PFSK-1 (cell line): ENCODE results near the gene DPT.

ENCODE experiments used
- FOXP2 ChIP-seq: optimal IDR thresholded peaks from 2 replicates; pipeline ENCODE3; 2011; ENCODE audit warnings: borderline replicate concordance, control low read depth, inconsistent platforms; ENCODE audit not compliant: insufficient read depth; ENCODE audit errors: extremely low read length, extremely low read depth
- POLR2AphosphoS5 ChIP-seq: IDR thresholded peaks from 2 replicates; pipeline ENCODE4 v1.6.1; 2012; ENCODE audit warnings: low read depth, mild to moderate bottlenecking, control low read depth, low read length, moderate library complexity
- SIN3A ChIP-seq: IDR thresholded peaks from 2 replicates; pipeline ENCODE4 v1.6.1; 2012; ENCODE audit warnings: mild to moderate bottlenecking, low read length, moderate library complexity, borderline replicate concordance; ENCODE audit not compliant: insufficient read depth
- TF ChIP-seq, protein P1 (sequence below), 2 experiments: IDR thresholded peaks; 2 replicates each; pipeline versions ENCODE4 v1.6.1 to v1.8.0; 2011 to 2012; ENCODE audit warnings: low read depth in 2 of 2, low read length in 2 of 2, control low read depth in 1 of 2, inconsistent platforms in 1 of 2, mild to moderate bottlenecking in 1 of 2, moderate library complexity in 1 of 2; ENCODE audit not compliant: insufficient read depth in 1 of 2

DNA sequence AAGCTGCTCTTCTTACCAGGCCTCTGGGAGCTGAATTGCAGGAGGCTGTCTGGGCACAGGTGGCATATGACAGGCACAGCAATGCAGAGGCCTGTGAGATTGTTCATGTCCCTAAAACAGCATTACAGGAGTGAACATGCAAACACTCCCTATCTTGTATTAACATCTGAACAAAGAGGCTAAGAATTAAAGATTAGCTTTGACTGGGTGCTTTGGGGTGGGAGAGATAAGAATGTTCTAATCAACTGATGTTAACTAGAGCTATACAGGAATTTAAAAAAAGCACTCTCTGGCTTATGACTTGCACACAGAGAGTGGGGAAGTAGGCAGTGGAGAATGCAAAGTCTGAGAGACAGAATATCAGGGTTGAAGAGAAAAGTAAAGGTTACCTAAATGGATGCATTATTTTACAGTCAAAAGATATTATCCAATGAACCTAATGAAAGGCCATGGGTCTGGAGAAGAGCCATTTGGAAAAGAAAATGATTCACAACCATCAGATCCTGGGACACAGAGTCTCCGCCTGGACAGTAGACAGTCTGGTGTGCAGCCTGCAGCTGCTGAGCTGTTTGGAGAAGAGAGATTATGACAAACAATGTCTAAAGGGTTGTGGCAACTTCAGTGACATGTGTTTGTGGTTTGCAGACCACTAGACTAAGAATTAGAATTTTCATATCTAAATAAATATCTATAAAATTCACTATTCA is 20.2 kb downstream of the DPT start:
- TF ChIP-seq SIN3A = no peak
- no peak for TF ChIP-seq POLR2AphosphoS5
- TF ChIP-seq FOXP2 = no peak
- TF ChIP-seq, protein P1, sequence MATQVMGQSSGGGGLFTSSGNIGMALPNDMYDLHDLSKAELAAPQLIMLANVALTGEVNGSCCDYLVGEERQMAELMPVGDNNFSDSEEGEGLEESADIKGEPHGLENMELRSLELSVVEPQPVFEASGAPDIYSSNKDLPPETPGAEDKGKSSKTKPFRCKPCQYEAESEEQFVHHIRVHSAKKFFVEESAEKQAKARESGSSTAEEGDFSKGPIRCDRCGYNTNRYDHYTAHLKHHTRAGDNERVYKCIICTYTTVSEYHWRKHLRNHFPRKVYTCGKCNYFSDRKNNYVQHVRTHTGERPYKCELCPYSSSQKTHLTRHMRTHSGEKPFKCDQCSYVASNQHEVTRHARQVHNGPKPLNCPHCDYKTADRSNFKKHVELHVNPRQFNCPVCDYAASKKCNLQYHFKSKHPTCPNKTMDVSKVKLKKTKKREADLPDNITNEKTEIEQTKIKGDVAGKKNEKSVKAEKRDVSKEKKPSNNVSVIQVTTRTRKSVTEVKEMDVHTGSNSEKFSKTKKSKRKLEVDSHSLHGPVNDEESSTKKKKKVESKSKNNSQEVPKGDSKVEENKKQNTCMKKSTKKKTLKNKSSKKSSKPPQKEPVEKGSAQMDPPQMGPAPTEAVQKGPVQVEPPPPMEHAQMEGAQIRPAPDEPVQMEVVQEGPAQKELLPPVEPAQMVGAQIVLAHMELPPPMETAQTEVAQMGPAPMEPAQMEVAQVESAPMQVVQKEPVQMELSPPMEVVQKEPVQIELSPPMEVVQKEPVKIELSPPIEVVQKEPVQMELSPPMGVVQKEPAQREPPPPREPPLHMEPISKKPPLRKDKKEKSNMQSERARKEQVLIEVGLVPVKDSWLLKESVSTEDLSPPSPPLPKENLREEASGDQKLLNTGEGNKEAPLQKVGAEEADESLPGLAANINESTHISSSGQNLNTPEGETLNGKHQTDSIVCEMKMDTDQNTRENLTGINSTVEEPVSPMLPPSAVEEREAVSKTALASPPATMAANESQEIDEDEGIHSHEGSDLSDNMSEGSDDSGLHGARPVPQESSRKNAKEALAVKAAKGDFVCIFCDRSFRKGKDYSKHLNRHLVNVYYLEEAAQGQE (IDR thresholded peaks at IDR 0.05; ENCODE audit: insufficient read depth in 1 of 2, low read depth in 2 of 2, low read length in 2 of 2) = no peak
